Glutamatergic neuron (in vitro differentiated cells): Measurements from ENCODE around the gene SPACA4. TPM values are rescaled to one million over a fixed set of nuclear protein-coding genes. Genes with fewer than 3 reads are reported as not detected.

Experiments used
- DNase-seq: peaks from one replicate; pipeline ENCODE4 v3.0.0; 2022
- H3K27ac Mint-ChIP-seq: one replicate; pipeline ENCODE4 v1.8.0; 2020; ENCODE audit warnings: mild to moderate bottlenecking, mixed read lengths, inconsistent platforms; ENCODE audit not compliant: unreplicated experiment
- H3K27me3 Mint-ChIP-seq: one replicate; pipeline ENCODE4 v1.8.0; 2020; ENCODE audit warnings: mild to moderate bottlenecking, moderate library complexity, mixed read lengths, inconsistent platforms; ENCODE audit not compliant: unreplicated experiment
- H3K36me3 Mint-ChIP-seq: one replicate; pipeline ENCODE4 v1.8.0; 2020; ENCODE audit warnings: mild to moderate bottlenecking, mixed read lengths, inconsistent platforms; ENCODE audit not compliant: unreplicated experiment
- H3K4me1 Mint-ChIP-seq: one replicate; pipeline ENCODE4 v1.8.0; 2020; ENCODE audit warnings: mild to moderate bottlenecking, low read depth, mixed read lengths, inconsistent platforms; ENCODE audit not compliant: unreplicated experiment
- H3K4me3 Mint-ChIP-seq: one replicate; pipeline ENCODE4 v1.8.0; 2020; ENCODE audit warnings: mild to moderate bottlenecking, mixed read lengths, inconsistent platforms; ENCODE audit not compliant: unreplicated experiment
- H3K9me3 Mint-ChIP-seq: one replicate; pipeline ENCODE4 v1.8.0; 2020; ENCODE audit warnings: mild to moderate bottlenecking, moderate library complexity, mixed read lengths, inconsistent platforms; ENCODE audit not compliant: unreplicated experiment
- CTCF ChIP-seq: fragments of 200-600 bp; sonication (generic); IDR thresholded peaks from one replicate; pipeline ENCODE4 v1.5.0; 2021; ENCODE audit not compliant: partially characterized antibody, unreplicated experiment
- total RNA-seq: library from RNA; stranded (reverse); fragmentation: NEBNext Ultra II Directional; extraction: Animal tissue kit (Norgen Biotek cat#: 25700); gene quantifications from one replicate; pipeline ENCODE4 v1.2.1, GENCODE V29; 2021; ENCODE audit not compliant: unreplicated experiment

SPACA4 gene
- total RNA-seq, 1 donor from 2014 or later, result not detected

DNA sequence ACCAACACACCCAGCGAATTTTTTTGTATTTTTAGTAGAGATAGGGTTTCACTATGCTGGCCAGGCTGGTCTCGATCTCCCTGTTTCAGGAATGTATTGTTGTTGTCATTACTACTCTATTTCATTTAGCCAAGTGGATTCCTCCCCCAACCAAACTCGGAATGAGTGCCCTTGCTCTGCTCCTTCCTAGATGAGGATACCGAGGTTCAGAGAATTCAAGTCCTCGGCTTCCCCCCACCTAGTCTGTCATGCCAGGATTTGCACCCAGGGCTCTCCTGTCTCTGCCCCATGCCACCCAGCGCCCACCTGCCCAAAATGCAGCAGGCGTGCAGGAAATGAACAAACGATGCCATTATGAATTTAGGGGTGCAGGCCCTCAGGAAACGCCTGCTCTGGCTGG is 3.5 kb upstream of the SPACA4 start:
- Mint-ChIP-seq H3K36me3 (no peaks in the 10 kb centered on the region), H3K4me3 (no peak overlapping the region), H3K27me3 (no peaks in the 10 kb centered on the region), H3K9me3 (no peaks in the 10 kb centered on the region), H3K27ac (no peak overlapping the region), H3K4me1 (no peaks in the 10 kb centered on the region)
- DNase-seq, result no peak
- TF ChIP-seq CTCF, result no peak

- H3K27me3 Mint-ChIP-seq, result no peaks in the 10 kb centered on the region
- no peak overlapping the region for H3K4me3 Mint-ChIP-seq
- DNase-seq, result no peak
- no peaks in the 10 kb centered on the region for H3K9me3 Mint-ChIP-seq
- no peak overlapping the region for H3K27ac Mint-ChIP-seq
- no peak for TF ChIP-seq CTCF
- no peaks in the 10 kb centered on the region for H3K36me3 Mint-ChIP-seq
- H3K4me1 Mint-ChIP-seq, result no peaks in the 10 kb centered on the region
These were observed 3.1 kb upstream of the SPACA4 start for GRCh38 chr19:48603449-48603848.

GRCh38 chr19:48603850-48604249 is 2.7 kb upstream of the SPACA4 start:
- H3K9me3 Mint-ChIP-seq, result no peaks in the 10 kb centered on the region
- no peak for TF ChIP-seq CTCF
- no peak for DNase-seq
- no peaks in the 10 kb centered on the region for H3K4me1 Mint-ChIP-seq
- H3K4me3 Mint-ChIP-seq, result no peak overlapping the region
- H3K27ac Mint-ChIP-seq, result no peak overlapping the region
- H3K36me3 Mint-ChIP-seq, result no peaks in the 10 kb centered on the region
- no peaks in the 10 kb centered on the region for H3K27me3 Mint-ChIP-seq

DNA sequence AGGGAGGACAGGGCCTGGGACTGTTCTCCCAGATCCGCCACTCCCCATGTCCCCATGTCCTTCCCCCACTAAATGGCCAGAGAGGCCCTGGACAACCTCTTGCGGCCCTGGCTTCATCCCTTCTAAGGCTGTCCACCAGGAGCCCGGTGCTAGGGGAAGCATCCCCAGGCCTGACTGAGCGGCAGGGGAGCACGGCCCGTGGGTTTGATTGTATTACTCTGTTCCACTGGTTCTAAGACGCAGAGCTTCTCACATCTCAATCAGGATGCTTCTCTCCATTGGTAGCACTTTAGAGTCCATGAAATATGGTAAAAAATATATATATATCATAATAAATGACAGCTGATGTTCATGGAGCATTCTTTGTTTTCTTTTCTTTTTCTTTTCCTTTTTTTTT is 815 bp downstream of the SPACA4 start:
- Mint-ChIP-seq H3K27me3 (peaks cover 4% of the 10 kb centered on the region), H3K4me1 (no peaks in the 10 kb centered on the region), H3K9me3 (peaks cover 2% of the 10 kb centered on the region), H3K36me3 (no peaks in the 10 kb centered on the region), H3K27ac (no peak overlapping the region), H3K4me3 (no peak overlapping the region)
- TF ChIP-seq CTCF, result no peak
- no peak for DNase-seq

DNA sequence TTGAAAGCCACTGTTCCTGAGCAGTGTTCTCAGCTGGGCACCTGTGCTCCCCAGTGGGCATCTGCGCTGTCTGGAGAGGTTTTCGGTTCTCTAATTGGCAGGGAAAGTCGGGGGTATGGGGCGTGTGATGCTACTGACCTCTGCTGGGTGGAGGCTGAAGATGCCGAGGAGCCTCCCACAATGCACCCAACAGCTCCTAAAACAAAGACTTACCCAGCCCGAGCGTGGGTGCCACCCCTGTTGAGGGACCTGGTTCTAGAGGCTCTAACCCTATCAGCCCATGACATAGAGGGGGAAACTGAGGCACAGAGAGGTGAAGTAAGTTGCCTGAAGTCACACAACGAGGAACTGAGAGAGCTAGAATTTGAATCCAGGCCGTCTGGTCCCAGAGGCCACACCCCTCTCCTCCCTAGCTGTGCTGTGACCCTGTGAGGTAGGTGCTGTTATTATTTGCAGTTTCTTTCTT is 2.3 kb downstream of the SPACA4 start:
- H3K27me3 Mint-ChIP-seq, result peaks cover 4% of the 10 kb centered on the region
- H3K4me1 Mint-ChIP-seq, result no peaks in the 10 kb centered on the region
- H3K36me3 Mint-ChIP-seq, result no peaks in the 10 kb centered on the region
- H3K9me3 Mint-ChIP-seq, result peaks cover 2% of the 10 kb centered on the region
- DNase-seq, result peak; percentile 61
- H3K27ac Mint-ChIP-seq, result peak overlapping the region; percentile 77
- H3K4me3 Mint-ChIP-seq, result peak overlapping the region; percentile 34
- TF ChIP-seq CTCF, result peak; percentile 26
